SK-N-MC (cell line): Measurements from ENCODE around the gene COL27A1.
"Not testable (repeated sequence)": the region's sequence is repeated elsewhere in the genome, so short reads cannot be mapped to it uniquely, and the experiment has no call there.

Experiments used
- EZH2 ChIP-seq: fragments of 200-600 bp; sonication (generic); IDR thresholded peaks from one replicate; pipeline ENCODE4 v1.6.1; 2017; ENCODE audit warnings: antibody characterized with exemption
- FOXP2 ChIP-seq: optimal IDR thresholded peaks from 2 replicates; pipeline ENCODE3; 2011; ENCODE audit warnings: mild to moderate bottlenecking, moderate library complexity; ENCODE audit not compliant: insufficient read depth; ENCODE audit errors: extremely low read length, control extremely low read depth
- POLR2AphosphoS5 ChIP-seq: IDR thresholded peaks from 2 replicates; pipeline ENCODE4 v1.6.1; 2012; ENCODE audit warnings: mild to moderate bottlenecking, low read depth, low read length, borderline replicate concordance

DNA sequence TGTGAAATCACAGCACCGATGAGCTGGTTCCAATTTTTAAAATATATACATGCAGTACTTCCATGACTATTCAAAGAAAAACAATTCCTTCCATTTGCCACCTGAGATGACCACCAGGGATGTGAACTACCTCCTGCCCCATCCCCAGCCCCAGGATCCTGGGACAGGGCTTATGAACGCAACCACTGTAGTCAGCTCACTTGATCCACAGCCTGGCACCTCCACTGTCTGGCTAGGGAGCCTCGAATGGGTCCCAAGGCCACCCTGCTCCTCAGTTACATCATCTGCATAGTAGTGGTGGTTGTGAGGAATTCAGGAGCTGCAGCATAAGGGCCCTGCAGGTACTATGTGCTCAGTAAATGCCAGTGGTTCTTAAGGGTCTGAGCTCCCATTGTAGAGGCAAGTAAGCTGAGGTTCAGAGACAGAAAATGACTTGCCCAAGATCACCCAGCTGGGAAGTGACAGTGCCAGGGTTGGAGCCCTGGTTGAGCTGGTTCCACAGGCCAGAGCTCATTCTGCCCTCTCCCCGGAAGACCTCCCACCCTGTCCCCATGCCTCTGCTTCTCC is 177.2 kb downstream of the COL27A1 start:
- TF ChIP-seq POLR2AphosphoS5, EZH2, FOXP2: not testable (repeated sequence)
